ENCODE data around the gene ZFHX3.

- TF ChIP-seq MXI1 (conservative IDR thresholded peaks at IDR 0.05; ENCODE audit: poor library complexity, severe bottlenecking) (no peak), EP300 (conservative IDR thresholded peaks at IDR 0.05; ENCODE audit: poor library complexity, severe bottlenecking) (no peak), TAF1 (IDR thresholded peaks at IDR 0.05; ENCODE audit: low read depth) (no peak), POLR2AphosphoS5 (IDR thresholded peaks at IDR 0.05) (peak; percentile 21), SMC3 (conservative IDR thresholded peaks at IDR 0.05; ENCODE audit: poor library complexity) (no peak), RAD21 (conservative IDR thresholded peaks at IDR 0.05) (no peak), EZH2 (IDR thresholded peaks at IDR 0.05; ENCODE audit: borderline replicate concordance, insufficient read depth, low read length, poor library complexity, severe bottlenecking) (no peak)
- TF ChIP-seq, protein P1, sequence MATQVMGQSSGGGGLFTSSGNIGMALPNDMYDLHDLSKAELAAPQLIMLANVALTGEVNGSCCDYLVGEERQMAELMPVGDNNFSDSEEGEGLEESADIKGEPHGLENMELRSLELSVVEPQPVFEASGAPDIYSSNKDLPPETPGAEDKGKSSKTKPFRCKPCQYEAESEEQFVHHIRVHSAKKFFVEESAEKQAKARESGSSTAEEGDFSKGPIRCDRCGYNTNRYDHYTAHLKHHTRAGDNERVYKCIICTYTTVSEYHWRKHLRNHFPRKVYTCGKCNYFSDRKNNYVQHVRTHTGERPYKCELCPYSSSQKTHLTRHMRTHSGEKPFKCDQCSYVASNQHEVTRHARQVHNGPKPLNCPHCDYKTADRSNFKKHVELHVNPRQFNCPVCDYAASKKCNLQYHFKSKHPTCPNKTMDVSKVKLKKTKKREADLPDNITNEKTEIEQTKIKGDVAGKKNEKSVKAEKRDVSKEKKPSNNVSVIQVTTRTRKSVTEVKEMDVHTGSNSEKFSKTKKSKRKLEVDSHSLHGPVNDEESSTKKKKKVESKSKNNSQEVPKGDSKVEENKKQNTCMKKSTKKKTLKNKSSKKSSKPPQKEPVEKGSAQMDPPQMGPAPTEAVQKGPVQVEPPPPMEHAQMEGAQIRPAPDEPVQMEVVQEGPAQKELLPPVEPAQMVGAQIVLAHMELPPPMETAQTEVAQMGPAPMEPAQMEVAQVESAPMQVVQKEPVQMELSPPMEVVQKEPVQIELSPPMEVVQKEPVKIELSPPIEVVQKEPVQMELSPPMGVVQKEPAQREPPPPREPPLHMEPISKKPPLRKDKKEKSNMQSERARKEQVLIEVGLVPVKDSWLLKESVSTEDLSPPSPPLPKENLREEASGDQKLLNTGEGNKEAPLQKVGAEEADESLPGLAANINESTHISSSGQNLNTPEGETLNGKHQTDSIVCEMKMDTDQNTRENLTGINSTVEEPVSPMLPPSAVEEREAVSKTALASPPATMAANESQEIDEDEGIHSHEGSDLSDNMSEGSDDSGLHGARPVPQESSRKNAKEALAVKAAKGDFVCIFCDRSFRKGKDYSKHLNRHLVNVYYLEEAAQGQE (IDR thresholded peaks at IDR 0.05; ENCODE audit: borderline replicate concordance) = no peak
- TF ChIP-seq, protein P2, sequence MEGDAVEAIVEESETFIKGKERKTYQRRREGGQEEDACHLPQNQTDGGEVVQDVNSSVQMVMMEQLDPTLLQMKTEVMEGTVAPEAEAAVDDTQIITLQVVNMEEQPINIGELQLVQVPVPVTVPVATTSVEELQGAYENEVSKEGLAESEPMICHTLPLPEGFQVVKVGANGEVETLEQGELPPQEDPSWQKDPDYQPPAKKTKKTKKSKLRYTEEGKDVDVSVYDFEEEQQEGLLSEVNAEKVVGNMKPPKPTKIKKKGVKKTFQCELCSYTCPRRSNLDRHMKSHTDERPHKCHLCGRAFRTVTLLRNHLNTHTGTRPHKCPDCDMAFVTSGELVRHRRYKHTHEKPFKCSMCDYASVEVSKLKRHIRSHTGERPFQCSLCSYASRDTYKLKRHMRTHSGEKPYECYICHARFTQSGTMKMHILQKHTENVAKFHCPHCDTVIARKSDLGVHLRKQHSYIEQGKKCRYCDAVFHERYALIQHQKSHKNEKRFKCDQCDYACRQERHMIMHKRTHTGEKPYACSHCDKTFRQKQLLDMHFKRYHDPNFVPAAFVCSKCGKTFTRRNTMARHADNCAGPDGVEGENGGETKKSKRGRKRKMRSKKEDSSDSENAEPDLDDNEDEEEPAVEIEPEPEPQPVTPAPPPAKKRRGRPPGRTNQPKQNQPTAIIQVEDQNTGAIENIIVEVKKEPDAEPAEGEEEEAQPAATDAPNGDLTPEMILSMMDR (IDR thresholded peaks at IDR 0.05; ENCODE audit: poor library complexity, severe bottlenecking) = no peak
These were observed 160.4 kb downstream of the ZFHX3 start for GRCh38 chr16:72887537-72887936.

Measured in neural cell (in vitro differentiated cells).